ENCODE measurements around the gene TBL1X. TPM values are rescaled to one million over a fixed set of nuclear protein-coding genes. Genes with fewer than 3 reads are reported as not detected.

TBL1X gene
- total and polyA plus RNA-seq, 2 experiments from 2014 or later = 8.7 to 26.9 TPM

GRCh38 chrX:9525511-9526248, 60.8 kb downstream of the TBL1X start (continued):
- TF ChIP-seq REST (IDR thresholded peaks at IDR 0.05; ENCODE audit: unreplicated experiment) (no peak), EZH2phosphoT487 (IDR thresholded peaks at IDR 0.05; ENCODE audit: unreplicated experiment) (no peak), CTCF (conservative IDR thresholded peaks at IDR 0.05; ENCODE audit: low read depth in 2 of 2) (no peak), ZNF114 (CRISPR knock-in tag; IDR thresholded peaks at IDR 0.05) (no peak), POLR2AphosphoS5 (IDR thresholded peaks at IDR 0.05; ENCODE audit: low read depth) (no peak), ETS1 (IDR thresholded peaks at IDR 0.05) (no peak), EZH2 (IDR thresholded peaks at IDR 0.05; ENCODE audit: low read depth, unreplicated experiment) (no peak)

GRCh38 chrX:9526965-9527364, 62.1 kb downstream of the TBL1X start:
- Histone ChIP-seq H3K27me3 (ENCODE audit: insufficient read depth) (no peaks in the 10 kb centered on the region), H3K27ac (ENCODE audit: low read depth) (peak overlapping the region; percentile 59; the same call in 1 of the 2 replicates), H3F3A (replicated peaks; ENCODE audit: low read depth) (no peaks in the 10 kb centered on the region), H3K4me2 (no peak overlapping the region), H2AFZ (no peak overlapping the region), H3K36me3 (ENCODE audit: insufficient read depth) (no peaks in the 10 kb centered on the region), H4K20me1 (replicated peaks; ENCODE audit: insufficient read depth) (no peaks in the 10 kb centered on the region), H3K4me1 (ENCODE audit: insufficient read depth) (peaks cover 30% of the 10 kb centered on the region), H3K9me2 (ENCODE audit: insufficient read depth) (no peaks in the 10 kb centered on the region), H3K4me3 (no peak overlapping the region), H3K79me2 (replicated peaks; ENCODE audit: insufficient read depth) (peaks cover 34% of the 10 kb centered on the region)
- DNase-seq (ENCODE audit: low spot score) (peak; percentile 23), ATAC-seq (no peak)
- H3K4me1 Mint-ChIP-seq = peaks cover 49% of the 10 kb centered on the region
- peaks cover 2% of the 10 kb centered on the region for H3K27me3 Mint-ChIP-seq (ENCODE audit: insufficient read depth, low read depth, poor library complexity)
- H3K9me3 Mint-ChIP-seq = no peaks in the 10 kb centered on the region
- H3K36me3 Mint-ChIP-seq (ENCODE audit: low read depth) = peaks cover 3% of the 10 kb centered on the region; the same call in 2 of the 3 replicates
- H3K27ac Mint-ChIP-seq = 0 out of 2 replicates have a peak overlapping the region, but pooled peaks have one; percentile 11
- H3K4me3 Mint-ChIP-seq = no peak overlapping the region
- TF ChIP-seq POLR2AphosphoS5 (IDR thresholded peaks at IDR 0.05; ENCODE audit: low read depth) (no peak), CTCF (conservative IDR thresholded peaks at IDR 0.05; ENCODE audit: low read depth in 2 of 2) (peak; percentile 26 to 54; a peak in 2 of 4 replicates)

Measured in GM23338 (cell line).